GM18505 (cell line): ENCODE results near the gene NKAIN4.

Experiments
- ATAC-seq: cut with Tn5 transposase; IDR thresholded peaks from one replicate; pipeline ENCODE4 v1.9.1; 2021; ENCODE audit not compliant: unreplicated experiment
- POLR2A ChIP-seq: IDR thresholded peaks from 4 replicates; pipeline ENCODE4 v1.6.1; 2011; ENCODE audit warnings: borderline replicate concordance; ENCODE audit not compliant: insufficient read depth, insufficient read length; ENCODE audit errors: extremely low read depth

NKAIN4 gene

DNA sequence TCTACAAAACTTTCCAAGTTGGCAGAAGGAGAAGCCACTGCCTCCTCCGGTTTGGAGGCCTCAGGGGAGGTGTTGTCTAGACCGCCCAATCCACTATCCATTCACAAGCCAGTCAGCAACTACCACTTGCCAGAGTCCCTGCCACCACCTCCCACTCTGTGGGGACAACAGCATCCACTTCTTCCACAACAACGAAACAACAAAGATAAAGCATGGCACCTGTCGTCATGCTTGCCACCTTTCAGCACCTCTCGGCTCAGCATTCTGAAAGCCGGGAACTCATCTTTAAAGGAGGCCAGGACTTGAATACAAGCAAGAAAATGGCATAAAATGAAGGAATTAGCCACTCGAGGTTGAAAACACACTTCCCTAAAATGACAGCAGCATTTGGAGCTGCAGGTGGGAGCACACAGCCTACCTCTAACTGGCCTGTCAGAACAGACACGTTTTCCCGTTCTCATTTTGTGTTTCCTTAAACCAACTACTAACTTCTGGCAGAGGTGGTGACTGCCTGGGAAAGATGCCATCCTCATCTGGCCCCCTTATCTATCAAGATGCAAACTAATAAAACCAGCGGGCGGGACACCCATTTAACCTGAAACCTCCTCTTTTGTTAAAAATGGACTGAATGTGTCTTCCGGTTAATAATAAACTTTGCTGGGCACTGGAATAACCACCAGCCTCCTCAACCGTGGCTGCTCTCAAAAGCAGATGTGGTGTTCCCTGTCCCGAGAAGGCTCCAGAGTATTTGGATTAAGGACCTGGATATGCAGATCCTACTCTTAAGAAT lies 60.1 kb downstream of the NKAIN4 start:
- no peak for TF ChIP-seq POLR2A
- ATAC-seq, result no peak

DNA sequence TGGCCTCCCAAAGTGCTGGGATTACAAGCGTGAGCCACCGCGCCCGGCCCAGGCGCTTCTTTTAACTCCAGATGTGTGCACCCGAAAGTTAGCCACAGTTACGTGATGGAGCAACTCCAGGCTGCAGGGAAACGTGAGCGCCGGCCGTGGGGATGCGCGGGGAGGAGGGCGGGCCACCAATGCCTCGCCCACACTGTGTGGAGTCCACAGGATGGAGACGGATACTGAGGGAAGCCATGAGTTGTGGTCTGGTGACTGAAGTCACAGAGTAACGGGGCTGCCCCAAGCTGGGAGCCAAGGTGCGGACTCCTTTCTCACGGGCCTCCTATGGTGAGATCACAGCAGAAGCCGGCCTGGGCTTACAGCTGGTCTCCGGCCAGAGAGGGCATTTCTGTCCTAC lies 61.5 kb downstream of the NKAIN4 start:
- no peak for TF ChIP-seq POLR2A
- no peak for ATAC-seq

DNA sequence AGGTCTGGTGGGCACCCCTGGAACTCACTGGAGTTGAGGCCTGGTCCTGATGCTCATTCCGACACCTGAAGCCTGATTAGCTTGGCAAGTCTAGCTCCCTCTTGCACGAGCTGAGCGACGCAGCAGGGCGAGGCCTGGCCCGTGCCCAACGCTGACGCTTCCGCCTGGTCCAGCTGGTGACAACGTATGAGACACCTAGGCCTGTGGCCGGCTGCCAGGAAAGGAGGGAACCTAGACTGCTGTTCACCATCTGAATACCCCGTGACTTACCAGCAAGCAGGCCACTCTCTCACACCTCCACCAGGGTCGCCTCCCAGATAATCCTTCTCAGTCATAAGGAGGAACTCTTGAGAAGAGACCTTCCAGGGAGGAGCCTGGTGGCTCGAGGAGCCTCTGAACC lies 62.9 kb downstream of the NKAIN4 start:
- no peak for TF ChIP-seq POLR2A
- no peak for ATAC-seq

DNA sequence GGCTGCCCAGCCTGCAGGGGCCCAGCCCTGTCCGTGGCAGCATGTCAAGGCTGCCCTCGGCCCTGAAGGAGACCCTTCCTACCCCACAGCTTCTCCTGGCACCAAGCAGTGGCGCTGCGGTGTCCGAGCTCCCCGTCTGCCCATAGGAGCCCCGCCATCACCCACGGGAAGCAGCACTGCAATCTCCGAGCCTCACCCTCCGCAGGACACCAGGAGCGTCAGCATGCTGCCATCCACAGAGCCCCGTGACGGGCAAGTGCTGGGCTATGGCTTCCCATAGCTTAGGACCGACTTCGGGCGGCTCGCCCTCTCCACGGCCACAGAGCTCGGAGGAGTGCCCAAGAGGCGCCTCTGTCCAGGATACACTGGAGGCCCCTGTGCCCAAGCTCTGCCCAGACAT lies 63.4 kb downstream of the NKAIN4 start:
- no peak for TF ChIP-seq POLR2A

More for the DNA sequence above, 63.4 kb downstream of the NKAIN4 start:
- no peak for ATAC-seq
